Skin of body (tissue), 3 donors: ENCODE measurements around the gene MUSTN1. TPM values are rescaled to one million over a fixed set of nuclear protein-coding genes. Genes with fewer than 3 reads are reported as not detected.

ENCODE experiments used
- DNase-seq: peaks from one replicate; lab custom pipeline; 2025; lab: John Stamatoyannopoulos, UW
- small RNA-seq: library from RNA; depleted of rRNA; stranded (forward); fragments of <200 nt; gene quantifications from one replicate; pipeline ENCODE3, GENCODE V24; 2014; ENCODE audit warnings: low replicate concordance
- total RNA-seq: library from RNA; depleted of rRNA; stranded (reverse); fragments of >200 nt; gene quantifications from one replicate; pipeline ENCODE4 v1.2.3, GENCODE V29; 2014

Gene MUSTN1
- total RNA-seq, 1 donor from 2014 or later, result 9.6 TPM

- no peak for DNase-seq
Measured at GRCh38 chr3:52786330-52787215, 48.2 kb downstream of the MUSTN1 start.

GRCh38 chr3:52784931-52785590, 49.8 kb downstream of the MUSTN1 start:
- DNase-seq, result no peak

DNA sequence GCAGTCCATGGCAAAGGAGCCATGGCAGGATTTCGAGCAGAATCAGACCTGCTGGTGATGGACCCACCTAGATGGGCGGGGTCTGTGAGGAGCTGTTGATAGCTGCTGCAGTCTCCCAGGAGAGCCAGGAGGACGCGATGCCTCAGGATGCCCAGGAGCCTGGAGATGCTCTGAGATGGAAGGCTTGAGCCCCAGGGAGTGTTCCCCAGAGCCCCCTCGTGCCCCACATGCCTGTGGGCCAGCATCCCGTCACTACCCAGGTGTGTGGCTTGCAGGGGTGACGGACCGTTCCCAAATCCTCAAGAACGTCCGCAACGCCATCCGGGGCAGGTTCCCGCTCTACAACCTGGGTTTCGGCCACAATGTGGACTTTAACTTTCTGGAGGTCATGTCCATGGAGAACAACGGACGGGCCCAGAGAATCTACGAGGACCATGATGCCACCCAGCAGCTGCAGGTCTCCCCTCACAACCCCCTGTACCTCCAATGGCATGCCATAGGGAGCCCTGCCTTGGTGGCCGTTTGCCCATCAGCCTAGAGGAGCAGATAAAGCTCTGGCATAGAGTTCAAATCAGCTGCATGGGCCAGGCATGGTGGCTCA, 50.7 kb downstream of the MUSTN1 start:
- DNase-seq, result no peak

- DNase-seq, result no peak
Measured at GRCh38 chr3:52783211-52783555, 51.6 kb downstream of the MUSTN1 start.

Small RNA genes lying within 50 kb of the gene (small RNA-seq; reads per million reads assigned to genes)
- gene MIR8064, result not detected
- gene MUSTN1, result not detected

Other genes starting within 250 kb of the MUSTN1 start
- gene PBRM1, start 149.1 kb downstream of the MUSTN1 start, total RNA-seq, result 83.4 TPM
- gene GNL3, start 149.0 kb downstream of the MUSTN1 start, total RNA-seq, result 109 TPM
- 86.9 TPM for gene GLT8D1, start 129.2 kb downstream of the MUSTN1 start, total RNA-seq
- gene SPCS1, start 128.9 kb downstream of the MUSTN1 start, total RNA-seq, result 40.1 TPM
- gene NEK4, start 64.1 kb downstream of the MUSTN1 start, total RNA-seq, result 18.3 TPM
- gene ITIH1, start 57.4 kb downstream of the MUSTN1 start, total RNA-seq, result 1.3 TPM
- 0.49 TPM for gene ITIH3, start 40.2 kb downstream of the MUSTN1 start, total RNA-seq
- 4.6 TPM for gene ITIH4, start 4.3 kb downstream of the MUSTN1 start, total RNA-seq
- 8.7 TPM for gene STIMATE, start 62.5 kb upstream of the MUSTN1 start, total RNA-seq
- gene SFMBT1, start 211.1 kb upstream of the MUSTN1 start, total RNA-seq, result 13.2 TPM